Ishikawa (cell line): ENCODE measurements around the gene STK32A.

Experiments
- CEBPB ChIP-seq: IDR thresholded peaks from 2 replicates; pipeline ENCODE4 v1.6.1; 2012
- CREB1 ChIP-seq: IDR thresholded peaks from 2 replicates; pipeline ENCODE4 v1.6.1; 2012; ENCODE audit warnings: low read depth
- EGR1 ChIP-seq: IDR thresholded peaks from 2 replicates; pipeline ENCODE4 v1.6.1; 2012
- EP300 ChIP-seq: IDR thresholded peaks from 2 replicates; pipeline ENCODE4 v1.6.1; 2012; ENCODE audit warnings: borderline replicate concordance
- FOXM1 ChIP-seq: IDR thresholded peaks from 2 replicates; pipeline ENCODE4 v1.6.1; 2012; ENCODE audit warnings: low read depth, borderline replicate concordance
- NFIC ChIP-seq: IDR thresholded peaks from 2 replicates; pipeline ENCODE4 v1.6.1; 2012
- RAD21 ChIP-seq: IDR thresholded peaks from 2 replicates; pipeline ENCODE4 v1.6.1; 2012; ENCODE audit warnings: low read depth
- TAF1 ChIP-seq: IDR thresholded peaks from 2 replicates; pipeline ENCODE4 v1.6.1; 2012; ENCODE audit warnings: low read depth, mild to moderate bottlenecking
- TCF12 ChIP-seq: IDR thresholded peaks from 2 replicates; pipeline ENCODE4 v1.6.1; 2012; ENCODE audit warnings: low read depth
- TEAD4 ChIP-seq: IDR thresholded peaks from 2 replicates; pipeline ENCODE4 v1.6.1; 2012
- USF1 ChIP-seq: IDR thresholded peaks from 2 replicates; pipeline ENCODE4 v1.6.1; 2012
- YY1 ChIP-seq: IDR thresholded peaks from 2 replicates; pipeline ENCODE4 v1.6.1; 2012; ENCODE audit warnings: low read depth
- ZBTB7A ChIP-seq: IDR thresholded peaks from 2 replicates; pipeline ENCODE4 v1.6.1; 2012; ENCODE audit warnings: low read depth
- TF ChIP-seq, protein P1 (sequence below): IDR thresholded peaks from 2 replicates; pipeline ENCODE4 v1.6.1; 2012; ENCODE audit warnings: low read depth, mild to moderate bottlenecking
- TF ChIP-seq, protein P2 (sequence below): IDR thresholded peaks from 2 replicates; pipeline ENCODE4 v1.6.1; 2012

The STK32A gene

GRCh38 chr5:147234825-147235635, at the start of gene STK32A:
Gene STK32A (plus strand): TSS chr5:147235026. CDS start chr5:147239635, 4,609 bp downstream.
- TF ChIP-seq EGR1 (no peak), YY1 (no peak), RAD21 (no peak), NFIC (no peak), ZBTB7A (no peak), CEBPB (no peak), CREB1 (no peak), USF1 (no peak), TEAD4 (no peak), FOXM1 (no peak), TAF1 (no peak), TCF12 (no peak), EP300 (no peak)
- TF ChIP-seq, protein P1, sequence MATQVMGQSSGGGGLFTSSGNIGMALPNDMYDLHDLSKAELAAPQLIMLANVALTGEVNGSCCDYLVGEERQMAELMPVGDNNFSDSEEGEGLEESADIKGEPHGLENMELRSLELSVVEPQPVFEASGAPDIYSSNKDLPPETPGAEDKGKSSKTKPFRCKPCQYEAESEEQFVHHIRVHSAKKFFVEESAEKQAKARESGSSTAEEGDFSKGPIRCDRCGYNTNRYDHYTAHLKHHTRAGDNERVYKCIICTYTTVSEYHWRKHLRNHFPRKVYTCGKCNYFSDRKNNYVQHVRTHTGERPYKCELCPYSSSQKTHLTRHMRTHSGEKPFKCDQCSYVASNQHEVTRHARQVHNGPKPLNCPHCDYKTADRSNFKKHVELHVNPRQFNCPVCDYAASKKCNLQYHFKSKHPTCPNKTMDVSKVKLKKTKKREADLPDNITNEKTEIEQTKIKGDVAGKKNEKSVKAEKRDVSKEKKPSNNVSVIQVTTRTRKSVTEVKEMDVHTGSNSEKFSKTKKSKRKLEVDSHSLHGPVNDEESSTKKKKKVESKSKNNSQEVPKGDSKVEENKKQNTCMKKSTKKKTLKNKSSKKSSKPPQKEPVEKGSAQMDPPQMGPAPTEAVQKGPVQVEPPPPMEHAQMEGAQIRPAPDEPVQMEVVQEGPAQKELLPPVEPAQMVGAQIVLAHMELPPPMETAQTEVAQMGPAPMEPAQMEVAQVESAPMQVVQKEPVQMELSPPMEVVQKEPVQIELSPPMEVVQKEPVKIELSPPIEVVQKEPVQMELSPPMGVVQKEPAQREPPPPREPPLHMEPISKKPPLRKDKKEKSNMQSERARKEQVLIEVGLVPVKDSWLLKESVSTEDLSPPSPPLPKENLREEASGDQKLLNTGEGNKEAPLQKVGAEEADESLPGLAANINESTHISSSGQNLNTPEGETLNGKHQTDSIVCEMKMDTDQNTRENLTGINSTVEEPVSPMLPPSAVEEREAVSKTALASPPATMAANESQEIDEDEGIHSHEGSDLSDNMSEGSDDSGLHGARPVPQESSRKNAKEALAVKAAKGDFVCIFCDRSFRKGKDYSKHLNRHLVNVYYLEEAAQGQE, result no peak
- TF ChIP-seq, protein P2, sequence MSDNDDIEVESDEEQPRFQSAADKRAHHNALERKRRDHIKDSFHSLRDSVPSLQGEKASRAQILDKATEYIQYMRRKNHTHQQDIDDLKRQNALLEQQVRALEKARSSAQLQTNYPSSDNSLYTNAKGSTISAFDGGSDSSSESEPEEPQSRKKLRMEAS, result no peak

DNA sequence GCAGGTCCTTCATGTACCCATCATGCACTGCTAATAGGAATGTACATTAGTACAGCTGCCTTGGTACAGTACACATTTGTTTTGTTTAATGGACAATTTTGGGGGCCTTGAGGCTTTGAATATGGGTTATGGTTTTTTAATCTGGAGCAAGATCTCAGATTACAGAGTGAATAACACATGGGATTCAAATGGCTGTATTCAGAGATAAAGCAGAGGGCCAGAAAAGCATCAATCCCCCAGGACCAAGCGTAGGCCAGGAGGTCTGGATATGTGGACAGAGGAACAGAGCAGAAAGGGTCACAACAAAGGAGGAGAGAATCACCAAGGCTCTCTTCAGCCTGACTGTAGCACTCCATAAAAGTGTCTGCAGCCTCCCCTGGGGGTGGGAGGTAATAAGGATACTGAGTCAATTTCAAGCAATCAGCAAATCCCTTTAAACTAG, 47.7 kb upstream of the STK32A start:
- TF ChIP-seq TAF1 (no peak), YY1 (no peak), EP300 (no peak), CREB1 (no peak), RAD21 (no peak), TEAD4 (no peak), TCF12 (no peak), CEBPB (no peak)
- TF ChIP-seq, protein P2, result no peak

DNA sequence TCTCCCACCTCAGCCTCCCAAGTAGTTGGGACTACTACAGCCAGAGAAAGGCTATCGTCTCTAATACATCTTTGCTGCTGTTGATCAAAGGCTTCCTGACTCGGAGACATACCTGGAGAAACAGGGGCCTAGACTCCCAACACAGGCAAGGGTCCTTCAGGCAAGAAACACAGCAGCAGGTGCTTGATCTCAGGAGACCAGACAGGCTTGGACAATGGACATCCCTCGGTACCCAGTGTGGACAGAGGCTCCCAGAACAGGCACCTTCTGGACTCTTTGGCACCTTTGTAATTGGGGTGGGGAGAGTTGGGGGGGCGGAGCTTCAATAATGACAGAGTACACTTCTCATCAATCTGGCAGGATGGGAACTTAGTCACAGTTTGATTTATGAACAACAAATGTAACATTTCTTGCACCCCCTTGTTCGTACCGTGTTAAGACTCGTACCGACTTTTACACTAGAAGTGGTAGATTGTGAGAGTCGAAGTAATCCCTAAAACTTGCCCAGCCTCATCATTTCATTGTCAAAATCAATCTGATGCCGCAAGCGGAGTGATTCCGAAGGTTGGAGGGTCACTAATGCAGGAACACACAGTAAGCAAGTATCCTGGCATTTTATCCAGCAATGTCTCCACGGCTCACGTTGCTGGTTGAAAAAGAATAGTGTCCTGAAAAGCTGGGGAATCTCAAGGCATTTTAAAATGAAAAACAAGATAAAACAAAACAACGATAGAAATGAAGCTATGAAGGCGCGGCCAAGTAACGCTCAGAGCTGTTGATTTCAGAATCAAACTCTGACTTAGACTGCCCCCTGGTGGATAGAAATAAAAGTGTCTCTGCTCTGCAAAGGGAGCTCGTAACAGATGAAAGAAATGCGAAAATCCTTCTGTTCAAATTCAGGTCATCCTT, 46.4 kb upstream of the STK32A start:
- TF ChIP-seq ZBTB7A (no peak), CEBPB (no peak), NFIC (no peak), EGR1 (no peak), RAD21 (peak; percentile 70)

GRCh38 chr5:147189109-147189424, 45.8 kb upstream of the STK32A start:
- TF ChIP-seq, protein P1, result no peak
- TF ChIP-seq EP300 (no peak), TEAD4 (no peak), TCF12 (no peak), FOXM1 (no peak), CEBPB (no peak), TAF1 (no peak), USF1 (no peak), EGR1 (no peak)
- TF ChIP-seq, protein P2, result no peak

GRCh38 chr5:147190331-147190730, 44.5 kb upstream of the STK32A start:
- TF ChIP-seq USF1, result no peak
- TF ChIP-seq FOXM1, result no peak
- TF ChIP-seq NFIC, result no peak
- no peak for TF ChIP-seq YY1
- no peak for TF ChIP-seq CEBPB
- TF ChIP-seq, protein P2, result no peak
- TF ChIP-seq TAF1, result no peak
- no peak for TF ChIP-seq ZBTB7A
- no peak for TF ChIP-seq RAD21
- no peak for TF ChIP-seq EGR1
- TF ChIP-seq TCF12, result no peak
